PC-3 (cell line): ENCODE data around the gene ZRANB1.

Source experiments
- EZH2 ChIP-seq: fragments of 300-600 bp; sonication (generic); IDR thresholded peaks from one replicate; pipeline ENCODE4 v1.6.1; 2017; ENCODE audit warnings: antibody characterized with exemption, mild to moderate bottlenecking, low read length; ENCODE audit not compliant: unreplicated experiment
- EZH2phosphoT487 ChIP-seq: fragments of 300-600 bp; sonication (generic); IDR thresholded peaks from 2 replicates; pipeline ENCODE4 v1.6.1; 2018; ENCODE audit warnings: mild to moderate bottlenecking, antibody characterized with exemption, low read length, borderline replicate concordance
- TF ChIP-seq, protein P1 (sequence below): fragments of 300-600 bp; sonication (generic); conservative IDR thresholded peaks from 2 replicates; pipeline ENCODE4 v1.5.1; 2017; ENCODE audit warnings: antibody characterized with exemption, low read depth, mild to moderate bottlenecking, low read length

DNA sequence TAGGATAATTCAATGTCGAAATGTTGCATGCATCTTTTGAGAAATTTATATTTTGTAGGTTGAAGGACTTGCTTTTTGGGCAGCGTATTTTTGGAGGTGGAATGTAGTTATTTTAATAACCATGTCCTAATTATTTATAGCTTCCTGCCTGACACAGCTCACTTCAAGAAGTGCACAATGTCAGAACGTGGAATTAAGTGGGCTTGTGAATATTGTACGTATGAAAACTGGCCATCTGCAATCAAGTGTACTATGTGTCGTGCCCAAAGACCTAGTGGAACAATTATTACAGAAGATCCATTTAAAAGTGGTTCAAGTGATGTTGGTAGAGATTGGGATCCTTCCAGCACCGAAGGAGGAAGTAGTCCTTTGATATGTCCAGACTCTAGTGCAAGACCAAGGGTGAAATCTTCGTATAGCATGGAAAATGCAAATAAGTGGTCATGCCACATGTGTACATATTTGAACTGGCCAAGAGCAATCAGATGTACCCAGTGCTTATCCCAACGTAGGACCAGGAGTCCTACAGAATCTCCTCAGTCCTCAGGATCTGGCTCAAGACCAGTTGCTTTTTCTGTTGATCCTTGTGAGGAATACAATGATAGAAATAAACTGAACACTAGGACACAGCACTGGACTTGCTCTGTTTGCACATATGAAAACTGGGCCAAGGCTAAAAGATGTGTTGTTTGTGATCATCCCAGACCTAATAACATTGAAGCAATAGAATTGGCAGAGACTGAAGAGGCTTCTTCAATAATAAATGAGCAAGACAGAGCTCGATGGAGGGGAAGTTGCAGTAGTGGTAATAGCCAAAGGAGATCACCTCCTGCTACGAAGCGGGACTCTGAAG is 620 bp downstream of the ZRANB1 start:
- TF ChIP-seq, protein P1, sequence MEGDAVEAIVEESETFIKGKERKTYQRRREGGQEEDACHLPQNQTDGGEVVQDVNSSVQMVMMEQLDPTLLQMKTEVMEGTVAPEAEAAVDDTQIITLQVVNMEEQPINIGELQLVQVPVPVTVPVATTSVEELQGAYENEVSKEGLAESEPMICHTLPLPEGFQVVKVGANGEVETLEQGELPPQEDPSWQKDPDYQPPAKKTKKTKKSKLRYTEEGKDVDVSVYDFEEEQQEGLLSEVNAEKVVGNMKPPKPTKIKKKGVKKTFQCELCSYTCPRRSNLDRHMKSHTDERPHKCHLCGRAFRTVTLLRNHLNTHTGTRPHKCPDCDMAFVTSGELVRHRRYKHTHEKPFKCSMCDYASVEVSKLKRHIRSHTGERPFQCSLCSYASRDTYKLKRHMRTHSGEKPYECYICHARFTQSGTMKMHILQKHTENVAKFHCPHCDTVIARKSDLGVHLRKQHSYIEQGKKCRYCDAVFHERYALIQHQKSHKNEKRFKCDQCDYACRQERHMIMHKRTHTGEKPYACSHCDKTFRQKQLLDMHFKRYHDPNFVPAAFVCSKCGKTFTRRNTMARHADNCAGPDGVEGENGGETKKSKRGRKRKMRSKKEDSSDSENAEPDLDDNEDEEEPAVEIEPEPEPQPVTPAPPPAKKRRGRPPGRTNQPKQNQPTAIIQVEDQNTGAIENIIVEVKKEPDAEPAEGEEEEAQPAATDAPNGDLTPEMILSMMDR, result no peak
- TF ChIP-seq EZH2 (no peak), EZH2phosphoT487 (no peak)
